GM21619 (cell line): ENCODE measurements around the gene NSMCE3.

ENCODE experiments used
- ATAC-seq: cut with Tn5 transposase; IDR thresholded peaks from one replicate; pipeline ENCODE4 v1.9.1; 2021; ENCODE audit not compliant: unreplicated experiment

The NSMCE3 gene

GRCh38 chr15:29269485-29270168, at the start of gene NSMCE3:
NSMCE3 (minus strand) TSS chr15:29269822; CDS start chr15:29269705, 117 bp downstream.
- ATAC-seq, result peak; percentile 80

- ATAC-seq, result no peak
Measured at GRCh38 chr15:29316422-29316821, 46.8 kb upstream of the NSMCE3 start.

- ATAC-seq, result no peak
Measured at GRCh38 chr15:29312387-29312786, 42.8 kb upstream of the NSMCE3 start.

- ATAC-seq, result no peak
Measured at GRCh38 chr15:29311696-29312095, 42.1 kb upstream of the NSMCE3 start.

- no peak for ATAC-seq
Measured at GRCh38 chr15:29309139-29309538, 39.5 kb upstream of the NSMCE3 start.

GRCh38 chr15:29308299-29308698, 38.7 kb upstream of the NSMCE3 start:
- ATAC-seq, result no peak

- no peak for ATAC-seq
Measured at GRCh38 chr15:29305556-29305955, 35.9 kb upstream of the NSMCE3 start.

- no peak for ATAC-seq
Measured at GRCh38 chr15:29302871-29303270, 33.2 kb upstream of the NSMCE3 start.

GRCh38 chr15:29299784-29300183, 30.2 kb upstream of the NSMCE3 start:
- ATAC-seq, result no peak

GRCh38 chr15:29299331-29299730, 29.7 kb upstream of the NSMCE3 start:
- no peak for ATAC-seq

- ATAC-seq, result no peak
Measured at GRCh38 chr15:29294732-29295325, 25.2 kb upstream of the NSMCE3 start.

GRCh38 chr15:29291067-29291845, 21.6 kb upstream of the NSMCE3 start:
- no peak for ATAC-seq

- no peak for ATAC-seq
Measured at GRCh38 chr15:29289173-29289572, 19.6 kb upstream of the NSMCE3 start.

- ATAC-seq, result no peak
Measured at GRCh38 chr15:29285386-29285785, 15.8 kb upstream of the NSMCE3 start.

GRCh38 chr15:29283381-29283780, 13.8 kb upstream of the NSMCE3 start:
- ATAC-seq, result no peak

- no peak for ATAC-seq
Measured at GRCh38 chr15:29280514-29280913, 10.9 kb upstream of the NSMCE3 start.

- no peak for ATAC-seq
Measured at GRCh38 chr15:29278436-29279105, 8.9 kb upstream of the NSMCE3 start.

GRCh38 chr15:29276366-29276765, 6.7 kb upstream of the NSMCE3 start:
- ATAC-seq, result no peak

GRCh38 chr15:29275855-29276254, 6.2 kb upstream of the NSMCE3 start:
- ATAC-seq, result no peak

GRCh38 chr15:29274946-29275345, 5.3 kb upstream of the NSMCE3 start:
- no peak for ATAC-seq

GRCh38 chr15:29272219-29272618, 2.6 kb upstream of the NSMCE3 start:
- ATAC-seq, result no peak

- ATAC-seq, result no peak
Measured at GRCh38 chr15:29270976-29271375, 1.4 kb upstream of the NSMCE3 start.
